Colon (tissue), 2 donors: Measurements from ENCODE around the gene SERPINI1.

Source experiments
- FAIRE-seq: peaks from 2 replicates; lab custom pipeline; 2012; peaks lifted over from hg19 to GRCh38; lab: Jason Lieb, UNC
- donor health status: control.
- donor health status: control.

The SERPINI1 gene

GRCh38 chr3:167735233-167736138 is at the start of gene SERPINI1:
SERPINI1 (plus strand) TSS chr3:167735721; CDS start chr3:167789129, 53,408 bp downstream.
- FAIRE-seq = no peak

GRCh38 chr3:167691366-167691765 is 44.2 kb upstream of the SERPINI1 start:
- no peak for FAIRE-seq

- no peak for FAIRE-seq
Measured at GRCh38 chr3:167694121-167694520, 41.4 kb upstream of the SERPINI1 start.

GRCh38 chr3:167700046-167700445 is 35.5 kb upstream of the SERPINI1 start:
- FAIRE-seq = no peak

- no peak for FAIRE-seq
Measured at GRCh38 chr3:167700926-167701325, 34.6 kb upstream of the SERPINI1 start.

GRCh38 chr3:167705840-167706239 is 29.7 kb upstream of the SERPINI1 start:
- FAIRE-seq = no peak

- no peak for FAIRE-seq
Measured at GRCh38 chr3:167709690-167710089, 25.8 kb upstream of the SERPINI1 start.

- FAIRE-seq = no peak
Measured at GRCh38 chr3:167710552-167710951, 25.0 kb upstream of the SERPINI1 start.

- no peak for FAIRE-seq
Measured at GRCh38 chr3:167711439-167711838, 24.1 kb upstream of the SERPINI1 start.

GRCh38 chr3:167712445-167712844 is 23.1 kb upstream of the SERPINI1 start:
- FAIRE-seq = no peak

GRCh38 chr3:167714871-167715270 is 20.6 kb upstream of the SERPINI1 start:
- no peak for FAIRE-seq

GRCh38 chr3:167716920-167717319 is 18.6 kb upstream of the SERPINI1 start:
- FAIRE-seq = no peak

- FAIRE-seq = no peak
Measured at GRCh38 chr3:167718582-167718981, 16.9 kb upstream of the SERPINI1 start.

GRCh38 chr3:167723025-167723512 is 12.5 kb upstream of the SERPINI1 start:
- no peak for FAIRE-seq

GRCh38 chr3:167723872-167724271 is 11.6 kb upstream of the SERPINI1 start:
- no peak for FAIRE-seq

- FAIRE-seq = no peak
Measured at GRCh38 chr3:167728176-167728575, 7.3 kb upstream of the SERPINI1 start.

GRCh38 chr3:167728632-167729323 is 6.7 kb upstream of the SERPINI1 start:
- no peak for FAIRE-seq

GRCh38 chr3:167729591-167729990 is 5.9 kb upstream of the SERPINI1 start:
- no peak for FAIRE-seq

- FAIRE-seq = no peak
Measured at GRCh38 chr3:167731393-167731792, 4.1 kb upstream of the SERPINI1 start.

- FAIRE-seq = no peak
Measured at GRCh38 chr3:167732313-167733065, 3.0 kb upstream of the SERPINI1 start.

- no peak for FAIRE-seq
Measured at GRCh38 chr3:167733961-167734497, 1.5 kb upstream of the SERPINI1 start.
